SU-DHL-6 (cell line): ENCODE measurements around the gene FCGR2B.
"Not testable (repeated sequence)": the region's sequence is repeated elsewhere in the genome, so short reads cannot be mapped to it uniquely, and the experiment has no call there.

Source experiments
- H2AFZ ChIP-seq: fragments of 200-600 bp; sonication (generic); 2 replicates; pipeline ENCODE4 v1.6.1; 2014; ENCODE audit warnings: low read depth, mild to moderate bottlenecking, moderate library complexity, mixed read lengths, antibody characterized with exemption, low read length; ENCODE audit not compliant: severe bottlenecking
- H3F3A ChIP-seq: fragments of 200-600 bp; shearing (Covaris generic); 2 replicates; pipeline ENCODE4 v1.6.0; 2016; ENCODE audit warnings: antibody characterized with exemption, mild to moderate bottlenecking; ENCODE audit not compliant: insufficient read depth
- H3K27ac ChIP-seq: fragments of 200-600 bp; sonication (generic); 2 replicates; pipeline ENCODE4 v1.5.1; 2016; ENCODE audit warnings: low read depth, mild to moderate bottlenecking, low read length, moderate library complexity, mixed read lengths
- H3K27me3 ChIP-seq: fragments of 200-600 bp; sonication (generic), shearing (Covaris generic); 2 replicates; pipeline ENCODE4 v1.6.0; 2014; ENCODE audit warnings: mild to moderate bottlenecking, low read length
- H3K36me3 ChIP-seq: fragments of 200-600 bp; sonication (generic); 2 replicates; pipeline ENCODE4 v1.6.1; 2014; ENCODE audit warnings: mild to moderate bottlenecking, low read length, mixed read lengths
- H3K4me2 ChIP-seq: fragments of 300-600, 200-600 bp; shearing (Covaris generic), sonication (generic); 2 replicates; pipeline ENCODE4 v1.6.0; 2014; ENCODE audit warnings: low read length, low read depth, mild to moderate bottlenecking; ENCODE audit not compliant: poor library complexity, severe bottlenecking
- H3K4me3 ChIP-seq: fragments of 200-600 bp; sonication (generic); 2 replicates; pipeline ENCODE4 v1.5.1; 2014; ENCODE audit warnings: antibody characterized with exemption, low read length, mild to moderate bottlenecking, mixed read lengths; ENCODE audit not compliant: insufficient read depth, poor library complexity, severe bottlenecking
- H3K79me2 ChIP-seq: fragments of 200-600 bp; sonication (generic); 2 replicates; pipeline ENCODE4 v1.6.1; 2014; ENCODE audit warnings: mild to moderate bottlenecking, low read length, moderate library complexity; ENCODE audit not compliant: insufficient read depth
- H3K9ac ChIP-seq: fragments of 200-600 bp; sonication (generic); 2 replicates; pipeline ENCODE4 v1.7.0; 2014; ENCODE audit warnings: mild to moderate bottlenecking, low read length
- H3K9me2 ChIP-seq: fragments of 200-600 bp; sonication (generic); replicated peaks from 2 replicates; pipeline ENCODE4 v1.6.1; 2014; ENCODE audit warnings: low read length; ENCODE audit not compliant: insufficient read depth
- H3K9me3 ChIP-seq: fragments of 200-600 bp; sonication (generic); 2 replicates; pipeline ENCODE4 v1.6.1; 2014; ENCODE audit warnings: low read length, mixed read lengths; ENCODE audit not compliant: insufficient read depth
- H4K20me1 ChIP-seq: fragments of 200-600 bp; sonication (generic); 2 replicates; pipeline ENCODE4 v1.6.1; 2014; ENCODE audit warnings: low read depth, mild to moderate bottlenecking, antibody characterized with exemption, low read length, moderate library complexity, mixed read lengths
- CTCF ChIP-seq: fragments of 200-600 bp; sonication (generic); IDR thresholded peaks from one replicate; pipeline ENCODE4 v1.5.1; 2017; ENCODE audit warnings: antibody characterized with exemption, mild to moderate bottlenecking, low read length, moderate library complexity; ENCODE audit not compliant: insufficient read depth, poor library complexity, severe bottlenecking
- EZH2phosphoT487 ChIP-seq: fragments of 200-600 bp; sonication (generic), shearing (Covaris generic); conservative IDR thresholded peaks from 2 replicates; pipeline ENCODE4 v1.6.1; 2018; ENCODE audit warnings: mild to moderate bottlenecking, antibody characterized with exemption, low read length, moderate library complexity, mixed read lengths

Gene FCGR2B

GRCh38 chr1:161626445-161627146, 36.3 kb upstream of the FCGR2B start:
- not testable (repeated sequence) for H3K4me3 ChIP-seq, H2AFZ ChIP-seq

GRCh38 chr1:161630128-161630742, 32.7 kb upstream of the FCGR2B start:
- H3K79me2 ChIP-seq, H3K4me2 ChIP-seq, H3K4me3 ChIP-seq, H2AFZ ChIP-seq, H3F3A ChIP-seq, H3K27me3 ChIP-seq, H3K27ac ChIP-seq, H3K36me3 ChIP-seq, H3K9me3 ChIP-seq, H4K20me1 ChIP-seq, H3K9me2 ChIP-seq, H3K9ac ChIP-seq: not testable (repeated sequence)

More at GRCh38 chr1:161626445-161627146, 36.3 kb upstream of the FCGR2B start:
- H3K4me2 ChIP-seq, H3K36me3 ChIP-seq, H3K27ac ChIP-seq, H3K9ac ChIP-seq, H3K9me3 ChIP-seq, H3F3A ChIP-seq, H3K9me2 ChIP-seq, H3K79me2 ChIP-seq, H3K27me3 ChIP-seq, H4K20me1 ChIP-seq: not testable (repeated sequence)

GRCh38 chr1:161631076-161631475, 31.9 kb upstream of the FCGR2B start, which contains the start of gene FCGR3B:
TSS of gene FCGR3B (minus strand) at chr1:161631176. CDS start at chr1:161631094, 82 bp downstream.
- Histone ChIP-seq H3K9me2 (no peaks in the 10 kb centered on the region), H3K27ac (no peak within 1 kb of the TSS), H4K20me1 (no peaks in the 10 kb centered on the region), H3F3A (no peaks in the 10 kb centered on the region), H3K79me2 (no peaks in the 10 kb centered on the region), H3K9me3 (no peaks in the 10 kb centered on the region), H3K4me2 (no peak within 1 kb of the TSS), H3K4me3 (no peak within 1 kb of the TSS), H2AFZ (no peak within 1 kb of the TSS), H3K27me3 (no peaks in the 10 kb centered on the region), H3K9ac (no peak within 1 kb of the TSS), H3K36me3 (no peaks in the 10 kb centered on the region)
- TF ChIP-seq EZH2phosphoT487 (no peak), CTCF (no peak)

GRCh38 chr1:161634993-161635392, 27.9 kb upstream of the FCGR2B start:
- H3K27me3 ChIP-seq, H3K9me2 ChIP-seq, H3K4me3 ChIP-seq, H2AFZ ChIP-seq, H3K36me3 ChIP-seq, H4K20me1 ChIP-seq, H3K9me3 ChIP-seq, H3K4me2 ChIP-seq, H3F3A ChIP-seq, H3K27ac ChIP-seq, H3K79me2 ChIP-seq, H3K9ac ChIP-seq: not testable (repeated sequence)

- H3K9me2 ChIP-seq, H3K27me3 ChIP-seq, H3K27ac ChIP-seq, H3K4me2 ChIP-seq, H3K9ac ChIP-seq, H3F3A ChIP-seq, H3K9me3 ChIP-seq, H4K20me1 ChIP-seq, H3K4me3 ChIP-seq, H3K79me2 ChIP-seq, H2AFZ ChIP-seq, H3K36me3 ChIP-seq: not testable (repeated sequence)
These were observed 26.7 kb upstream of the FCGR2B start for GRCh38 chr1:161636189-161636782.

- H3K9me3 ChIP-seq, H3K4me3 ChIP-seq, H3K4me2 ChIP-seq, H3K9ac ChIP-seq, H3K9me2 ChIP-seq, H3K36me3 ChIP-seq, H2AFZ ChIP-seq, H3K27ac ChIP-seq, H4K20me1 ChIP-seq, H3K27me3 ChIP-seq, H3F3A ChIP-seq, H3K79me2 ChIP-seq: not testable (repeated sequence)
These were observed 26.0 kb upstream of the FCGR2B start for GRCh38 chr1:161636976-161637375.

- not testable (repeated sequence) for H3K4me2 ChIP-seq, H3K27ac ChIP-seq, H3K4me3 ChIP-seq, H3K79me2 ChIP-seq, H3K9me2 ChIP-seq, H3K27me3 ChIP-seq, H3F3A ChIP-seq, H3K36me3 ChIP-seq, H3K9me3 ChIP-seq, H2AFZ ChIP-seq, H3K9ac ChIP-seq, H4K20me1 ChIP-seq
These were observed 24.5 kb upstream of the FCGR2B start for GRCh38 chr1:161638251-161638993.
